Tongue (tissue), 2 donors: ENCODE data around the gene RRAGD. TPM values are rescaled to one million over a fixed set of nuclear protein-coding genes. Genes with fewer than 3 reads are reported as not detected.
A peak's percentile ranks its signal among the peaks of the same experiment; 100 is the strongest.
"Not testable (repeated sequence)": the region's sequence is repeated elsewhere in the genome, so short reads cannot be mapped to it uniquely, and the experiment has no call there.

Experiments
- DNase-seq: peaks from one replicate; pipeline ENCODE4 v3.0.0-alpha.2; 2015
- total RNA-seq: library from RNA; depleted of rRNA; stranded (reverse); fragments of >200 nt; gene quantifications from one replicate; pipeline ENCODE4 v1.2.3, GENCODE V29; 2014

The RRAGD gene
- total RNA-seq, 1 donor from 2014 or later: 72.8 TPM

- peak; percentile 73 for DNase-seq
Observed at GRCh38 chr6:89411145-89412070, 665 bp downstream of the RRAGD start.

GRCh38 chr6:89410788-89411144 lies 1.3 kb downstream of the RRAGD start:
- peak; percentile 13 for DNase-seq

GRCh38 chr6:89410231-89410761 lies 1.8 kb downstream of the RRAGD start:
- DNase-seq: no peak

GRCh38 chr6:89409461-89410035 lies 2.5 kb downstream of the RRAGD start:
- peak; percentile 20 for DNase-seq

- DNase-seq: no peak
Observed at GRCh38 chr6:89406141-89406540, 5.9 kb downstream of the RRAGD start.

- no peak for DNase-seq
Observed at GRCh38 chr6:89404512-89404911, 7.6 kb downstream of the RRAGD start.

- DNase-seq: no peak
Observed at GRCh38 chr6:89402776-89403175, 9.3 kb downstream of the RRAGD start.

- DNase-seq: no peak
Observed at GRCh38 chr6:89400912-89401399, 11.1 kb downstream of the RRAGD start.

GRCh38 chr6:89400050-89400449 lies 12.0 kb downstream of the RRAGD start:
- DNase-seq: no peak

GRCh38 chr6:89398762-89399525 lies 13.1 kb downstream of the RRAGD start:
- DNase-seq: no peak

- not testable (repeated sequence) for DNase-seq
Observed at GRCh38 chr6:89397884-89398283, 14.2 kb downstream of the RRAGD start.

- DNase-seq: no peak
Observed at GRCh38 chr6:89393659-89394058, 18.4 kb downstream of the RRAGD start.

GRCh38 chr6:89392823-89393222 lies 19.2 kb downstream of the RRAGD start:
- DNase-seq: no peak

GRCh38 chr6:89388846-89389245 lies 23.2 kb downstream of the RRAGD start:
- no peak for DNase-seq

GRCh38 chr6:89387516-89388201 lies 24.4 kb downstream of the RRAGD start:
- no peak for DNase-seq

GRCh38 chr6:89386917-89387491 lies 25.1 kb downstream of the RRAGD start:
- DNase-seq: no peak

GRCh38 chr6:89385846-89386245 lies 26.2 kb downstream of the RRAGD start:
- no peak for DNase-seq

GRCh38 chr6:89385156-89385667 lies 26.9 kb downstream of the RRAGD start:
- DNase-seq: peak; percentile 71

GRCh38 chr6:89381031-89381430 lies 31.0 kb downstream of the RRAGD start:
- no peak for DNase-seq

- no peak for DNase-seq
Observed at GRCh38 chr6:89379281-89379680, 32.8 kb downstream of the RRAGD start.

- DNase-seq: no peak
Observed at GRCh38 chr6:89378628-89379027, 33.4 kb downstream of the RRAGD start.
